Measurements from ENCODE around the gene PRDM10.
"Not testable (repeated sequence)": the region's sequence is repeated elsewhere in the genome, so short reads cannot be mapped to it uniquely, and the experiment has no call there.

Gene PRDM10, protein sequence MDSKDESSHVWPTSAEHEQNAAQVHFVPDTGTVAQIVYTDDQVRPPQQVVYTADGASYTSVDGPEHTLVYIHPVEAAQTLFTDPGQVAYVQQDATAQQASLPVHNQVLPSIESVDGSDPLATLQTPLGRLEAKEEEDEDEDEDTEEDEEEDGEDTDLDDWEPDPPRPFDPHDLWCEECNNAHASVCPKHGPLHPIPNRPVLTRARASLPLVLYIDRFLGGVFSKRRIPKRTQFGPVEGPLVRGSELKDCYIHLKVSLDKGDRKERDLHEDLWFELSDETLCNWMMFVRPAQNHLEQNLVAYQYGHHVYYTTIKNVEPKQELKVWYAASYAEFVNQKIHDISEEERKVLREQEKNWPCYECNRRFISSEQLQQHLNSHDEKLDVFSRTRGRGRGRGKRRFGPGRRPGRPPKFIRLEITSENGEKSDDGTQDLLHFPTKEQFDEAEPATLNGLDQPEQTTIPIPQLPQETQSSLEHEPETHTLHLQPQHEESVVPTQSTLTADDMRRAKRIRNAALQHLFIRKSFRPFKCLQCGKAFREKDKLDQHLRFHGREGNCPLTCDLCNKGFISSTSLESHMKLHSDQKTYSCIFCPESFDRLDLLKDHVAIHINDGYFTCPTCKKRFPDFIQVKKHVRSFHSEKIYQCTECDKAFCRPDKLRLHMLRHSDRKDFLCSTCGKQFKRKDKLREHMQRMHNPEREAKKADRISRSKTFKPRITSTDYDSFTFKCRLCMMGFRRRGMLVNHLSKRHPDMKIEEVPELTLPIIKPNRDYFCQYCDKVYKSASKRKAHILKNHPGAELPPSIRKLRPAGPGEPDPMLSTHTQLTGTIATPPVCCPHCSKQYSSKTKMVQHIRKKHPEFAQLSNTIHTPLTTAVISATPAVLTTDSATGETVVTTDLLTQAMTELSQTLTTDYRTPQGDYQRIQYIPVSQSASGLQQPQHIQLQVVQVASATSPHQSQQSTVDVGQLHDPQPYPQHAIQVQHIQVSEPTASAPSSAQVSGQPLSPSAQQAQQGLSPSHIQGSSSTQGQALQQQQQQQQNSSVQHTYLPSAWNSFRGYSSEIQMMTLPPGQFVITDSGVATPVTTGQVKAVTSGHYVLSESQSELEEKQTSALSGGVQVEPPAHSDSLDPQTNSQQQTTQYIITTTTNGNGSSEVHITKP

GRCh38 chr11:130002352-130002845 lies at the start of gene PRDM10:
Gene PRDM10 (minus strand): TSS chr11:130002835. CDS start chr11:129960964, 41,871 bp downstream.
- DNase-seq, result peak; percentile 93

DNA sequence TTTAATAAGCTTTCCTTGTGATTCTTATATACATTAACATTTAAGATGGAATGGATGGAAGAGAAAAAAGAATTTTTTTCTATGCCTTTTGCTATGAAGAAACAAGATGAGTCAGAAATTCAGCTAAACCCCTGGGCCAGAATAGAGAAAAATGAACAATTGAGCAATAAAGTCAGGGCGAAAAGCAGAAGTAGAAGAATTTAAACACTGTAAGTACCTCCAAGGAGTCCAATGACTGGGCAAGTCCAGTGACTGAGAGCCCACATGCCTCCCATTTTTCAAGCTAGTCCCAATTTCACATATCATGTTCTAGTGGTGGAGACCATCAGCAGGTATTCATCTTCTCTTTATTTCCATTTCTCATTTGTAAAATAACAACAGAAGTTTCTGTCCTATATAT lies 48.4 kb upstream of the PRDM10 start:
- no peak for DNase-seq

- DNase-seq, result no peak
Observed at GRCh38 chr11:130050257-130050656, 47.6 kb upstream of the PRDM10 start.

GRCh38 chr11:130049328-130049771 lies 46.7 kb upstream of the PRDM10 start:
- no peak for DNase-seq

DNA sequence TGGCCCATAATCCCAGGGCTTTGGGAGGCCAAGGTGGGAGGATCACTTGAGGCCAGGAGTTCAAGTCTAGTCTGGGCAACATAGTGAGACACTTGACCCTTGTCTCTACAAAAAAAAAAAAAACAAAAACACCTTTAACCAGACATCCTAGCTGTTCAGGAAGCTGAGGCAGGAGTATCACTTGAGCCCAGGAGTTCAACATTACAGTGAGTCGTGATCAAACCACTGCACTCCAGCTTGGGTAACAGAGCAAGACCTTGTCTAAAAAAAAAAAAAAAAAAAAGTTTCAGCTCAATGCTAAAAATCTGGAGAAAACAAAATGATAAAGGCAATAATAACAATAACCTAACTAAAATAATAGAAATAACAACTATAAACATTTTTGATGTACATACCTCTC lies 44.5 kb upstream of the PRDM10 start:
- no peak for DNase-seq

DNA sequence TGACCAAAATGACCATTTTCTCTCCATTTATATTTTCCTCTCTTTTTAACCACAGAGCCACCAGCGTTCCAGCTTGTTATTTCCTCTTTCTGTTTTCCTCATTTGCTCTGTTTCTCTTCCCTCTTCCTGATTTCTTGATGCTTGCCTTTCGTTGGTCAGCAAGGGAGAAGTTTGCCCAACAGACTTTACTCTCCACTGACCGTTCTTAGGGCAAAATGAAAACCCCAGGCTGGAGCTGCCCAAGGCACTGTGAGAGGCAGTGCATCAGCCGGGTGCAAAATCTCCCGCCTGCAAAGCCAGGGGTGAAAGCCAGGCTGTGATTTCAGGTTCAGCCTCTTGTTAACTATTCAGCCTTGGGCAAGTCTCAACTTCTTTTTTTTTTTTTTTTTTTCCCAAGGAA lies 40.9 kb upstream of the PRDM10 start:
- no peak for DNase-seq

GRCh38 chr11:130042093-130042591 lies 39.5 kb upstream of the PRDM10 start:
- no peak for DNase-seq

DNA sequence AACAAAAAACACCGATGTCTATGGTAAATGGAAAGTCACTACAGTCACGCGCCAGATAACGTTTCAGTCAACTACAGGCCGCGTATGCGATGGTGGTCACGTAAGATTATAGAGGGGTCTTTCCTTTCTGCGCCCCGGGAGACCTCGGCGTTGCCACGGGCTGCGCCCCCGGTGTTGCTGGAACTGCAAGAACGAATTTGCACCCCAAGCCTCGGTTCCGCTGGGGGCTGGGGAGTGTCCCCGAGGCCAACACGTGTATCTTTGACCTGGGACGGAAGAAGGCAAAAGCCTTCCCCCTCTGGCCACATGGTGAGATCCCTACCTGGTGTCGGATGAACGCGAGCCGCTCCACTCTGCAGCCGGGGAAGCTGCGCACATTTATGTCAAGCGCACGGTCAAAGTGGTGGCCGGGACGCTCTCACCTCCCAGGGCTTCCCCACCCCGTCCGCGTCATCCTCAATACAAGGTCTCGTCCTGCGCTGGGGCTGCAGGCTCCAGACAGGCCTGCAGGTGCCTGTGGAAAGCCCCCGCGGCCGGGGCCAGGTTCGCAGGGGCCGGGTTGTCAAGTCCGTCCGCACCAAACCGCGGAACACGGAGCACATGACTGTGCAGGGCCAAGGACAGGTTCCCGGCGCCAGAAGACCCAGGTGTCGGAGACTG lies 37.8 kb upstream of the PRDM10 start:
- no peak for DNase-seq

DNA sequence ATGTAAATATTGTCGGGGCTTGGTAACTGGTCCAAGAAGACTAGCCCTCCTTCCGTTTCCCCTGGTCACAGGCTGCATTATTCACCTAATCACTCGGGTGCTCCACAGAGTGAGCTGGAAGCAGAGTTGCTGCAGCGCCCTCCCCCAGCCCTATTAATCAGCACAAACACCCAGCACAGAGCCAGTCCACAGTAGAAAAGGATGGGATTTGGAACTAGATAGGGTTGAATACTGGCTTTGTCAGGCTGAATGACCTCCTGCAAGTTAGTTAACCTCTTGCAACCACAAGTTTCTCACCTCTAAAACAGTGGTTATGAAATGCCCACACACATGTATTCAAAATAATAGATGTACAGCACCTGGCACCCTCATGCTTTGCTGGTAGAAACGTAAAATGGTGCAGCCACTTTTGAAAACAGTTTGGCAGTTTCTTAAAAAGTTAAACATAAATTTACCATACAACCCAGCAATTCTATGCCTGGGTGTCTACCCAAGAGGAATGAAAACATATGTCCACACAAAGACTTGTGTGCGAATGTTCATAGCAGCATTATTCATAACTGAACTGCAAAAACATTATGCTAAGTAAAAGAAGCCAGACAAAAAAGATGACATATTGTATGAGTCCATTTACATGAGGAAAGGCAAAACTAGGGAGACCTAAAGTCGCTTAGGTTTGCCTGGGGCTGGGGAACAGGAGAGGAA lies 35.4 kb upstream of the PRDM10 start:
- no peak for DNase-seq

DNA sequence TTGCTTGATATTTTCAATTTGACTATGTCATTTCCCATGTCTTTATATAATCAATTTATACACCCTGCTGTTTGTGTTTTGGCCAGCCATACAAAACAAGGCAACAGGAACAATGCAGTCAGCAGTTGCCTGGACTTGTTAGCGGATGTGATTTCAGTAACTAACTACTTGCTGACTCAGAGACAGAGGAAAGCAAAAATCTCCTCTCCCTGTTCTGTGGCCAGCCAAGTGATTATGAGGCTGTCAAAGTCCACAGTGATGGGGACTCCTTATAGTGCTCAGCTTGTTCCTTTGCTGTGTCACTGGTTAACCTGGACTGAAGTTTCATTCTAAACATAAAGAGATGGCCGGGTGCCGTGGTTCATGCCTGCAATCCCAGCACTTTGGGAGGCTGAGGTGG lies 34.4 kb upstream of the PRDM10 start:
- DNase-seq, result no peak

DNA sequence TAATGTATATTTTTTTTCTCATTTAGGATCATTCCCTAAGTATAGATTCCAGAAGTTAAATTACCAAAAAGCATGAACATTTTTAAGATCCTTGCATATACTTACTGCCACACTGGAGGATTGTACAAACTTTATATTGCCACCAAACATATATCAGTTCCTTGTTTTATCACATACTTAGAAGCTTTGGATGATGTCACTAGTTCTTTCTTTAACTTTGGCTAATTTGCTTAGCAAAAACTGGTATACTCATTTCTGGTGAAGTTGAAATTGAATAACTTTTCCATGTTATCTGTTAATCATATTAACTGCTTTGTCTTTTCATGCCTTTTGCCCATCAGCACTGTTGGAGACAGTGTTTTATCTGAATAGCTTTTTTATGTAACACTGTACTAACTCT lies 31.6 kb upstream of the PRDM10 start:
- DNase-seq, result no peak

GRCh38 chr11:130032931-130033330 lies 30.3 kb upstream of the PRDM10 start:
- no peak for DNase-seq

DNA sequence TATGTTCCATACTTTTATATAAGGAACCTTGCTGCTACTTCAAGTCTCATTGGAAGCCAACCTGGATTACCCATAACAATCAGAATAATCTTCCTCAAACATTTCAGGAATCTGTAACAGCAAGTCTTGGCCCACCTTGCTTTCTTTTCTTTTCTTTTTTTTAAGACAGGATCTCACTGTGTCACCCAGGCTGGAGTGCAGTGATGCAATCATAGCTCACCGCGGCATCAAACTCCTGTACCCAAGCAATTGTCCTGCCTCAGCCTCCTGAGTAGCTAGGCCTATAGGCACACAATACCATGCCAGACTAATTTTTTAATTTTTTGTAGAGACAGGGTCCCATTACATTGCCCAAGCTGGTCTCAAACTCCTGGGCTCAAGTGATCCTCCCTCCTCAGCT lies 29.3 kb upstream of the PRDM10 start:
- DNase-seq, result no peak

DNA sequence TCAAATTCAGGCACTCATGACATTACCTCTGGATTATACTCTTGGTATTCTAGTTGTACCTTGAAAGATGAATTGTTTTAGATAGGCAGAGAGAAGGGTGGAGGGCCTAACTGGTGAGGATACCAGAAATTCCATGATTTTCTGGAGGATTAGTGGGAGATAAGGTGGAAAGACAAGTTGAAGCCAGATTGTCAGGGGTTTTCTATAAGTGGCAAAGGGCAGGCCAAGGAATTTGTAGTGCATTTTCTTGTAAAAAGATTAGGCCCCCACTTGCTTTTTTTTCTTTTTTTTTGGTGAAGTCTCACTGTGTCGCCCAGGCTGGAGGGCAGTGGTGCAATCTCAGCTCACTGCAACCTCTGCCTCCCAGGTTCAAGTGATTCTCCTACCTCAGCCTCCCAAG lies 28.4 kb upstream of the PRDM10 start:
- DNase-seq, result no peak

GRCh38 chr11:130029137-130029536 lies 26.5 kb upstream of the PRDM10 start:
- no peak for DNase-seq

DNA sequence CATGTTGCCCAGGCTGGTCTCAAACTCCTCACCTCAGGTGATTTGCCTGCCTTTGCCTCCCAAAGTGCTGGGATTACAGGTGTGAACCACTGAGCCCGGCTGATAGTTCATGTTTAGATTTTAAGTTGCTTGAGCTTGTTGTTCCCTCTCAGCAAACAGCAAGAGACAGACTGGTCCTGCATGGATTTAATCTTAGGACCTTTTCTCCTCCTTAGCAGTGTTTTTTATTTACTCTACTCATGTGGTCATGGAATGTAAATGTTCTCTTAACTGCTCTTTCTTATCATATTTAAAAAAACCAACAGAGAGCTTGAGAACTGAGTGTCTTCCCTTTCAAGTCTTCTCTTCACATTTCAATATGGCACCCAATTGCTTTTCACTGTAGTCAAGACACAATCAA lies 22.7 kb upstream of the PRDM10 start:
- DNase-seq, result no peak

DNA sequence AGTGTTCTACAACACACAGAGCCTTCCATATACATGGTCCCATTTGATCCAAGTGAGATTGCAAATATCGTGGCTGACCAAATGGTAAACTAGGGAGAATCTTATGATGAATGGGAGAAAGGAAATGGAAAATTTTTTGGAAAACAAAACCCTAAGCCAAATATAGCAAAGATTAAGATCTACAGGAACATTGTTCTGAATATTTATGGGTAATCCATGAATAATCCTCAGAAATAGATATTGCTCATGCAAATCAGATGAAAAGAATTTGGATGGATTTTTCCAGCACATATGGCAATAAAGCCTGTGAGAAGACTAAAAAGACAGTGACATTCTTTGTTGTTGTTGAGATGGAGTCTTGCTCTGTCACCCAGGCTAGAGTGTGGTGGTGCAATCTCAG lies 21.7 kb upstream of the PRDM10 start:
- DNase-seq, result no peak

- DNase-seq, result no peak
Observed at GRCh38 chr11:130023204-130023603, 20.6 kb upstream of the PRDM10 start.

- no peak for DNase-seq
Observed at GRCh38 chr11:130022799-130023198, 20.2 kb upstream of the PRDM10 start.

- not testable (repeated sequence) for DNase-seq
Observed at GRCh38 chr11:130021606-130022005, 19.0 kb upstream of the PRDM10 start.

GRCh38 chr11:130020323-130020722 lies 17.7 kb upstream of the PRDM10 start:
- no peak for DNase-seq

- DNase-seq, result not testable (repeated sequence)
Observed at GRCh38 chr11:130015846-130016245, 13.2 kb upstream of the PRDM10 start.

All from activated CD4-positive, alpha-beta T cell treated with anti-CD3 and anti-CD28 coated beads, Interleukin-2, amount 50 U/mL, for 1 hour (primary cell).